ENCODE results near the gene DUSP14.

DUSP14 gene

GRCh38 chr17:37558299-37558698 lies 68.6 kb downstream of the DUSP14 start:
- DNase-seq (ENCODE audit: low spot score) = no peak

- DNase-seq (ENCODE audit: low spot score) = no peak
Observed at GRCh38 chr17:37562016-37562745, 72.5 kb downstream of the DUSP14 start.

Data from CD4-positive, alpha-beta T cell treated with Interleukin-15 for 4 hours (primary cell).